ENCODE measurements around the gene FFAR2. TPM values are rescaled to one million over a fixed set of nuclear protein-coding genes. Genes with fewer than 3 reads are reported as not detected.
A peak's percentile ranks its signal among the peaks of the same experiment; 100 is the strongest.

Gene FFAR2
- total RNA-seq, 1 donor from 2014 or later = not detected

- no peak for DNase-seq (ENCODE audit: low read depth)
- H3K36me3 ChIP-seq (ENCODE audit: control insufficient read depth, insufficient read depth, low read length) = no peaks in the 10 kb centered on the region
- no peak for TF ChIP-seq CTCF (IDR thresholded peaks at IDR 0.05; ENCODE audit: insufficient read depth, low read length, poor library complexity, severe bottlenecking)
- no peak overlapping the region for H3K4me3 ChIP-seq (ENCODE audit: low read depth, low read length)
- H3K27me3 ChIP-seq (ENCODE audit: control insufficient read depth, insufficient read depth, low read length) = peaks cover 19% of the 10 kb centered on the region
Observed at GRCh38 chr19:35488677-35489076, 40.6 kb downstream of the FFAR2 start.

GRCh38 chr19:35490364-35490763 lies 42.3 kb downstream of the FFAR2 start, which contains the start of gene KRTDAP:
Gene KRTDAP (minus strand): TSS chr19:35490464. CDS start chr19:35490442, 22 bp downstream.
- TF ChIP-seq CTCF (IDR thresholded peaks at IDR 0.05; ENCODE audit: insufficient read depth, low read length, poor library complexity, severe bottlenecking) = no peak
- DNase-seq (ENCODE audit: low read depth) = no peak
- peaks cover 19% of the 10 kb centered on the region for H3K27me3 ChIP-seq (ENCODE audit: control insufficient read depth, insufficient read depth, low read length)

GRCh38 chr19:35491836-35492360 lies 43.8 kb downstream of the FFAR2 start:
- DNase-seq (ENCODE audit: low read depth) = no peak
- H3K27me3 ChIP-seq (ENCODE audit: control insufficient read depth, insufficient read depth, low read length) = peaks cover 19% of the 10 kb centered on the region
- no peak for TF ChIP-seq CTCF (IDR thresholded peaks at IDR 0.05; ENCODE audit: insufficient read depth, low read length, poor library complexity, severe bottlenecking)
- no peak overlapping the region for H3K4me3 ChIP-seq (ENCODE audit: low read depth, low read length)
- H3K36me3 ChIP-seq (ENCODE audit: control insufficient read depth, insufficient read depth, low read length) = no peaks in the 10 kb centered on the region

More at GRCh38 chr19:35490364-35490763, 42.3 kb downstream of the FFAR2 start, which contains the start of gene KRTDAP:
- H3K36me3 ChIP-seq (ENCODE audit: control insufficient read depth, insufficient read depth, low read length) = no peaks in the 10 kb centered on the region
- H3K4me3 ChIP-seq (ENCODE audit: low read depth, low read length) = no peak within 1 kb of the TSS

GRCh38 chr19:35493971-35494370 lies 45.9 kb downstream of the FFAR2 start:
- Histone ChIP-seq H3K36me3 (ENCODE audit: control insufficient read depth, insufficient read depth, low read length) (no peaks in the 10 kb centered on the region), H3K27me3 (ENCODE audit: control insufficient read depth, insufficient read depth, low read length) (peaks cover 16% of the 10 kb centered on the region), H3K4me3 (ENCODE audit: low read depth, low read length) (no peak overlapping the region)
- DNase-seq (ENCODE audit: low read depth) = no peak
- TF ChIP-seq CTCF (IDR thresholded peaks at IDR 0.05; ENCODE audit: insufficient read depth, low read length, poor library complexity, severe bottlenecking) = no peak

- H3K4me3 ChIP-seq (ENCODE audit: low read depth, low read length) = no peak overlapping the region
- DNase-seq (ENCODE audit: low read depth) = no peak
Observed at GRCh38 chr19:35495107-35496064, 47.3 kb downstream of the FFAR2 start.

More at GRCh38 chr19:35495107-35496064, 47.3 kb downstream of the FFAR2 start:
- peak; percentile 98 for TF ChIP-seq CTCF (IDR thresholded peaks at IDR 0.05; ENCODE audit: insufficient read depth, low read length, poor library complexity, severe bottlenecking)
- Histone ChIP-seq H3K36me3 (ENCODE audit: control insufficient read depth, insufficient read depth, low read length) (no peaks in the 10 kb centered on the region), H3K27me3 (ENCODE audit: control insufficient read depth, insufficient read depth, low read length) (peaks cover 8% of the 10 kb centered on the region)

All from kidney epithelial cell (primary cell).